ENCODE results near the gene KRTAP4-8.
"Not testable (repeated sequence)": the region's sequence is repeated elsewhere in the genome, so short reads cannot be mapped to it uniquely, and the experiment has no call there.

The KRTAP4-8 gene

DNA sequence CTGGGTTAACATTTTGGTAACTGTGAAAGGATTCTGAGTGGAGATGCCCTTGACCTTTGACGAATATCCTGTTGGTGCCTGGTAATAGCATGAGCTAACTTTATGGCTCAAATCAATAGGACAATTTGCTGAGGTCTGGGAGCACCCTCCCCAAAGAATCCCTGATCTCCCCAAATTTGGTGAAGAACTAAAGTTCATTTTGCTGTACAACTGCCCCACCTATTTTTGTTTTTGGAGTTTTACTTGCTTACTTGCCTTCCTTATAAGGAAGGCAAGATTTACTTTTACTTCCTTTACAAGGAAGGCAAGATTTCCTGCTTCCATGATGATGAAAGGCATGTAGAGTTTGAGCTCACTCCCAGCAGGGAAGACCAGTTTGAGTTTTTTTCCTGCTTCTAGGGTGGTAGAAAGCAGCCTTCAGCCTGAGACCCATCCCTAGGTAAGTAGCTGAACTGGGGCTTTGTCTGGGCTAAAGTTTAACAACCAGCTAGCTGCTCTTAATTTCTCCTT, 10.1 kb upstream of the KRTAP4-8 start:
- DNase-seq = no peak

DNA sequence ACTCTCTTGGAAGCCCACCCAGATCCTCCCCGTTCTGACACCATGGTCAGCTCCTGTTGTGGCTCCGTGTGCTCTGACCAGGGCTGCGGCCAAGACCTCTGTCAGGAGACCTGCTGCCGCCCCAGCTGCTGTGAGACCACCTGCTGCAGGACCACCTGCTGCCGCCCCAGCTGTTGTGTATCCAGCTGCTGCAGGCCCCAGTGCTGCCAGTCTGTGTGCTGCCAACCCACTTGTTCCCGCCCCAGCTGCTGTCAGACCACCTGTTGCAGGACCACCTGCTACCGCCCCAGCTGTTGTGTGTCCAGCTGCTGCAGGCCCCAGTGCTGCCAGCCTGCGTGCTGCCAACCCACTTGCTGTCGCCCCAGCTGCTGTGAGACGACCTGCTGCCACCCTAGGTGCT, 7.4 kb upstream of the KRTAP4-8 start, which contains the start of gene KRTAP4-9:
TSS of gene KRTAP4-9 (plus strand) at position 43 of the 400 bp plus-strand sequence. CDS start at position 43, 0 bp downstream.
- not testable (repeated sequence) for DNase-seq

DNA sequence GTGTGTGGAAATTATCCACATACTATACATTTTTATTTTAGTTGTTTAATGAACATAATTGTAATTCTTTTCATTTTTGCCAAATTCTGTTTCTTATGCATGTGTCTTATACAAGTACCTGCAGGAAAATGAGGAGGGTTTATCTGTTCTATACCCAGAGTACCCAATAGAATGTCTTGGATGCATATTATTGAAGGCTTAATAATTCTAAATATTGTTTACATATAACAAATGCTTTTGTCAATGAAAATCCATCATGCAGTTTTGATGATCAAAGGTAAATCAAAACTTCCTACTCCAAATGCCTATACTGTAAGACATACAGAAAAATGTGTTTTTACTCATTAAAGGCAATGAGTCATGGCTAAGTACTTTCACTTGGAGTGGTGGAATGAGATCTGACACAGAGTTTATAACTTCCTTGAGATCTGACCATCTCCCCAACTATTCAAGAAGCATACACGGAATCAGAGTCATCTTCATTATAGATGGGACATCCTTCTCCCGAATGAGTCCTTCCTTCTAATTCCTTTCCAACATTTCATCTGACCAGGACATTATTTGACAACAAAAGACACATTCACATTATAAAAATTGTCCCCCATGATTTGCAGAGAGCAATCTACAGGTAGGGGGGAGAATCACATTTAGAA, 6.6 kb upstream of the KRTAP4-8 start:
- DNase-seq = not testable (repeated sequence)

DNA sequence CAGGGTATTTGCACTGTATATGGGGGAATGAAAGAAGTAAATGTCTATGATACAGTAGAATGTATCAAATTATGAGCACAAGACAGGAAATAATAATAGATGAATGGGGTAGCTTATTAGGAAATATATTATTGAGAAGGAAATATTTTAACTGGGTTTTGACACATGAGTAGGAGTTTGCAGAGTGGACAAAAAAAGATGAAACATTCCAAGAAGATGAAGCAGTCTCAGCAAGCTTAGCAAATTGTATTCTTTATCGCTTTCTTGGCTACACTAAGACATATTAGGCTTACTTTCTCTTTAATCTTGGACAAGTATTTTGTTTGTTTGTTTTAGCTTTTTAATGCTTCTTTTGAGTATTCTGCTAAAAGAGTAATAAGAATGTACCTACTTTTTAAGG, 6.0 kb upstream of the KRTAP4-8 start:
- no peak for DNase-seq

DNA sequence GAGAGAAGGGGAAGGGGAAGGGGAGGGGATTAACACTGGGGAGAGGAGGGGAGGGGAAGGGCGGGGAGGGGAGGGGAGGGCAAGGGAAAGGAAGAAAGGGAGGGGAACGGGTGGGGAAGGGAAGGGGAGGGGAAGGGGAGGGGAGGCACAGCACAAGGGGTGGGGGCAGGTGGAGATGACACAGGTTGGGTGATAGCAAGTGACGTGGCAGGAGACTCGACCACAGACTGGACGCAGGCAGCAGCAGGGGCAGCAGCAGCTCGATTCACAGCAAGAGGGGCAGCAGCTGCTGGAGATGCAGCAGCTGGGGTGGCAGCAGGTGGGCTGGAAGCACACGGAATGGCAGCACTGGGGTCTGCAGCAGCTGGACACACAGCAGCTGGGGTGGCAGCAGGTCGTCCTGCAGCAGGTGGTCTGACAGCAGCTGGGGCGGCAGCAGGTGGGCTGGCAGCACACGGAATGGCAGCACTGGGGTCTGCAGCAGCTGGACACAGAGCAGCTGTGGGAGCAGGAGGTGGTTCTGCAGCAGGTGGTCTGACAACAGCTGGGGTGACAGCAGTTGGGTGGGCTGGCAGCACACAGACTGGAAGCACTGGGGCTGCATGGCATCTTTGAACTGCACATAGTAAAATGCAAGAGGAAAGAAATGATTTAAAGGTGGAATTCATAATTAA, 3.8 kb upstream of the KRTAP4-8 start, which contains the start of gene KRTAP4-16:
TSS of gene KRTAP4-16 (minus strand) at position 624 of the 674 bp plus-strand sequence. CDS start at position 624, 0 bp downstream.
- no peak for DNase-seq

DNA sequence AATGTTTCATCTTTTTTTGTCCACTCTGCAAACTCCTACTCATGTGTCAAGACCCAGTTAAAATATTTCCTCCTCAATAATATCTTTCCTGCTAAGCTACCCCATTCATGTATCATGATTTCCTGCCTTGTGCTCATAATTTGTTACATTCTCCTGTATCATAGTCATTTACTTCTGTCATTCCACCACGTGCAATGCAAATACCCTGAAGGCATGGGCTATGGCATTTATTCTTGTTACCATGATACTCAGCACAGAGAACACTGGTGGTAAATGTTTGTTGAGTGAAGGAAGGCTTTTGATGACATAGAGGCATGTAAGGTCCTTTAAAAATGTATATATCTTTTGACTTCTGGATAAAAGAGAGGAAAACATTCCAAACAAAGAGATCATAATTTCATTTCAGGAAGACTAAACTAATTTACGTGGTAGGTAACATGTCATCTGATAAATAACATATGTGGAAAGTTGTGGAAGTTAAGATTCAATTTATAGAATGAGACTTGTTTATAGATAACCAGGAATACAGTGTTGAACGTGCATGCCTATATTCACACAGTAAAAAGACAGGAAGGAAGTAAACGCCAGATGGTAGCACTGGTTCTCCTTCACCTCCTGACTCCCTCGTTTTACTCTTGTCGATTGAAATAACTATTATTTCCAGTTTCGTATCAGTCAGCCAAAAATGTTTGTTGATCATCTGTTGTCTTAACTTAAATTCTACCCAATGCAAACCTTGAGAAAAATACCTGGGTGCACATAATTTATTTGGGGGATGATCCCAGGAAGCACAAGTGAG, 1.9 kb upstream of the KRTAP4-8 start:
- not testable (repeated sequence) for DNase-seq

DNA sequence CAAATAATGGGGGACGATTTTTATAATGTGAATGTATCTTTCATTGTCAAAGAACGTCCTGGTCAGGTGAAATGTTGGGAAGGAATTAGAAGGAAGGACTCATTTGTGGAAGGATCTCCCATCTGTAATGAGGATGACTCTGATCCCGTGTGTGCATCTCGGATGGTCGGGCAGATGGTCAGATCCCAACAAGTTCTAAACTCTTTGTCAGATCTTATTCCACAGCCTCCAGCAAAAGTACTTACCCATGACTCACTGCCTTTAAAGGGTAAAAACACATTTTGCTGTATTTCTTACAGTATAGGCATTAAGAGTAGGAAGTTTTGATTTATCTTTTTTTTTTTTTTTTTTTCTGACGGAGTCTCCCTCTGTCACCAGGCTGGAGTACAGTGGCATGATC, 539 bp upstream of the KRTAP4-8 start:
- DNase-seq = no peak

DNA sequence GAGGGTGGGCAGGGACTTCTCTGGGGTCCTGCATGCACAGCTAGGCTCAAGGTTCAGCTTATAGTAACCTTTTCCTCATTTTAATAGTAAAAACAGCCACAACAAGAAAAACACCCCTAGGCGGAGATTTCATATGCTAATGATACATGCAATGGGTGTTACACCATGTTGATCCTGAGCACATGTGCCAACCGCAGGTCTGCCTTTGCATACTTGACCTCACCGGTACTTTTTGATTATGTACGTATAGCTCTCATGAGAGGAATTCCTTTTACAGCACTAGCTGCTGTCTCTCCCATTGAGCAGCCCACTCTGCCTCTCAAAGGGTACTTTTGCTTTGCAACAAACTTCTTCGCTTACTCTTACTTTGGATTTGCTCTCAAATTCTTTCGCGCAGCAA, 1.9 kb downstream of the KRTAP4-8 start:
- DNase-seq = no peak

DNA sequence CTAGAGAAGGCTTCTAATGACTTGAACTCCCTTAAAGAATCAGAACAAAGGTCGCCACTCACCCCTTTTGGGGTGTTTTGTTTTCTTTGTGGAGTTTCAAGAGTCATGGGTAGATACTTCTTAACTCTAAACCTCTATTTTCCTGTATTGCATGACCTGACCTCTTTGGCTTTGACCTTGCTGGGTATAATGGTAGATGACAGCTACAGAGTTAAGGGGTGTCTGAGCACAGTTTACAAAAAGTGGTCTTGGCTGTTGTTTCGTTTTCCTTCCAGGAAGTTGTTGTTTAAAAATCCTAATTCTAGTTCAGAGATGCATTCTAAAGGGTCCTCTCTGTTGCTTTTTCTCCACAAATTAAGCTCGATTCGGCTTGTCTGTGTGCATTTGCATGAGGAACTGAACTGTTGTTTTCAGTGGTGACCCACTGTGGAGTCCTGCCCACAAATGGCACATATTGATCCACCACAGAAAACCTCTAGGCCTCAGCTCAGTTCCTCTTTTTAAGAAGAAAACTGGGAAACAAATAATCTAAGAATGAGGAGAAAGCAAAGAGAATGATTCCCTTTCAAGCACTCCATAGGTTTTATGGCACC, 9.1 kb downstream of the KRTAP4-8 start:
- not testable (repeated sequence) for DNase-seq

DNA sequence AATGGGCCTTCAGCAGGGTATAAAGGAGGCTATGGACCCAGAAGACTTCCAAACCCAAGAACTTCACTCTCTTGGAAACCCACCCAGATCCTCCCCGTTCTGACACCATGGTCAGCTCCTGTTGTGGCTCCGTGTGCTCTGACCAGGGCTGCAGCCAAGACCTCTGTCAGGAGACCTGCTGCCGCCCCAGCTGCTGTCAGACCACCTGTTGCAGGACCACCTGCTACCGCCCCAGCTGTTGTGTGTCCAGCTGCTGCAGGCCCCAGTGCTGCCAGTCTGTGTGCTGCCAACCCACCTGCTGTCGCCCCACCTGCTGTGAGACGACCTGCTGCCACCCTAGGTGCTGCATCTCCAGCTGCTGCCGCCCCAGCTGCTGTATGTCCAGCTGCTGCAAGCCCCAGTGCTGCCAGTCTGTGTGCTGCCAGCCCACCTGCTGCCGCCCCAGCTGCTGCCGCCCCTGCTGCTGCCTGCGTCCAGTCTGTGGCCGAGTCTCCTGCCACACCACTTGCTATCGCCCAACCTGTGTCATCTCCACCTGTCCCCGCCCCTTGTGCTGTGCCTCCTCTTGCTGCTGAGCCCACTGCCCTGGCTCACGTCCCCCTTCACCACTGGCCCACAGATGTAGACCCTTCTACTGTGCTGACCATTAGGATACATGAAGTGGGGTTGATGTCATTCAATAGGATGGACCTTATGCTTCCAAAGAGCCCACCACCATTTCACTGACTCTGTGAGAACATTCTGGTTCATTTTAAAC, 13.7 kb downstream of the KRTAP4-8 start, which contains the start of gene KRTAP4-7:
TSS of gene KRTAP4-7 (plus strand) at position 51 of the 757 bp plus-strand sequence. CDS start at position 108, 57 bp downstream.
- not testable (repeated sequence) for DNase-seq

DNA sequence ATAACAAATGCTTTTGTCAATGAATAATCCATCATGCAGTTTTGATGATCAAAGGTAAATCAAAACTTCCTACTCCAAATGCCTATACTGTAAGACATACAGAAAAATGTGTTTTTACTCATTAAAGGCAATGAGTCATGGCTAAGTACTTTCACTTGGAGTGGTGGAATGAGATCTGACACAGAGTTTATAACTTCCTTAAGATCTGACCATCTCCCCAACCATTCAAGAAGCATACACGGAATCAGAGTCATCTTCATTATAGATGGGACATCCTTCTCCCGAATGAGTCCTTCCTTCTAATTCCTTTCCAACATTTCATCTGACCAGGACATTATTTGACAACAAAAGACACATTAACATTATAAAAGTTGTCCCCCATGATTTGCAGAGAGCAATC, 14.5 kb downstream of the KRTAP4-8 start:
- not testable (repeated sequence) for DNase-seq

DNA sequence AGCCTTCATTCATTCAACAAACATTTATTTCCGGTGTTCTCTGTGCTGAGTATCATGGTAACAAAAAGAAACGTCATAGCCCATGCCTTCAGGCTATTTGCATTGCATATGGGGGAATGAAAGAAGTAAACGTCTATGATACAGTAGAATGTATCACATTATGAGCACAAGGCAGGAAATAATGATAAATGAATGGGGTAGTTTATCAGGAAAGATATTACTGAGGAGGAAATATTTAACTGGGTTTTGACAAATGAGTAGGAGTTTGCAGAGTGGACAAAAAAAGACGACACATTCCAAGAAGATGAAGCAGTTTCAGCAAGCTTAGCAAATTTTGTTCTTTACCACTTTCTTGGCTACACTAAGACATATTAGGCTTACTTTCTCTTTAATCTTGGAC, 15.3 kb downstream of the KRTAP4-8 start:
- no peak for DNase-seq

DNA sequence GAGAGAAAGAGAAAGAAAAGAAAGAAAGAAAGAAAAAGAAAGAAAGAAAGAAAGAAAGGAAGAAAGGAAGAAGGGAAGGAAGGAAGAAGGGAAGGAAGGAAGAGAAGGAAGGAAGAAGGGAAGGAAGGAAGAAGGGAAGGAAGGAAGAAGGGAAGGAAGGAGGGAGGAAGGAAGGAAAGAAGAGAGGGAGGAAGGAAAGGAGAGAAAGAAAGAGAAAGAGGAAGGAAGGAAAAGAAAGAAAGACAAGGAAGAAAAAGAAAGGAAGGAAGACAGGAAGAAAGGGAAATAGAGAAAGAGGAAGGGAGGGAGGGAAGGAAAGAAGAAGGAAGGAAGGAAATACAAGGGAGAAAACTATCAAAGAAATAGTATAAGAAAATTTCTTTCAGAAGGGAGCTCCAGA, 21.2 kb downstream of the KRTAP4-8 start:
- DNase-seq = no peak

DNA sequence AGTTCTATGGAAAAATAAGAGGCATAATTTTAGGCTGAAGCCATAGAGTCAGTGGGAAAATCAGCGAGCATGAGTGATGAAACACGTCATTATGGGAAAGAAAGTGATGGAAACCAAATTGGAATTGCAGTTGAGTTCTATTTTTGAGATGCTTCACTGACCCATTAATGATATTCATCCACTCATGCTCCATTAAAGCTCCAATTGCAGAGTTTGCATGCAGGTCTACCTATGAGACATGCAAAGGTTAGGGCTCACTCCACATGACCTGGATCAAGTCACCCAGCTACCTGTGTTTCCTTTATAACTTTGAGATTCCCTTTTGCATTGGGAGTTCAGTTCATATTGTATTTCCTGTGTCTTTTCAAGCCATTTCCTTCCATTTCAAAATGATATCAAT, 24.3 kb downstream of the KRTAP4-8 start:
- DNase-seq = no peak

DNA sequence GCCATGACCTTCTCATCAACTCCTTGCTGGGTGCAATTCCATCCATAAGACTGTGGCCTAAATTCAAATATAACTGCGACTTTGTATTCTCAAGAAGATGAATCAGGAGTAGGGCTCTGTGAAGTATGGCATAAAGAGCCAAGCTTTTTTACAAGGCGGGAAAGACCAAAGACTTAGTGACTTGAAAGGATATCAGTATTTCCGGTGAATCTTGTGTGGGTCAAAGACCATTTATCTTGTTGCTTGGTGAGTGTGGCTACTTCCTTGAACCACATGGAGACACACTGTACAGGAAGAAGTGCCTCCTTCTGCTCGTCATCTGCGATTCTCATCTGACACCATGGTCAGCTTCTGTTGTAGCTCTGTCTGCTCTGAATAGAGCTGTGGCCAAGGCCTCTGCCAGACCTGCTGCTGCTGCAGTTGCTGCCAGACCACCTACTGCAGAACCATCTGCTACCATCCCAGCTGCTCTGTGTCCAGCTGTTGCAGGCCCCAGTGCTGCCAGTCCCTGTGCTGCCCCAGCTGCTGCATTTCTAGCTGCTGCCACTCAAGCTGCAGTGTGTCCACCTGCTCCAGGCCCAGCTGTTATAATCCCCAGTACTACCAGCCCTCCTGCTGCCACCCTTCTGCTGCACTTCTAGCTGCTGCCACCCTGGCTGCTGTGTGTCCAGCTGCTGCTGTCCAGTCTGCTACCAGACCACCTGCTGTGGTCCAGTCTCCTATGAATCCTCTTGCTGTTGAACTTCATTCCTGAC, 26.2 kb downstream of the KRTAP4-8 start:
- no peak for DNase-seq

DNA sequence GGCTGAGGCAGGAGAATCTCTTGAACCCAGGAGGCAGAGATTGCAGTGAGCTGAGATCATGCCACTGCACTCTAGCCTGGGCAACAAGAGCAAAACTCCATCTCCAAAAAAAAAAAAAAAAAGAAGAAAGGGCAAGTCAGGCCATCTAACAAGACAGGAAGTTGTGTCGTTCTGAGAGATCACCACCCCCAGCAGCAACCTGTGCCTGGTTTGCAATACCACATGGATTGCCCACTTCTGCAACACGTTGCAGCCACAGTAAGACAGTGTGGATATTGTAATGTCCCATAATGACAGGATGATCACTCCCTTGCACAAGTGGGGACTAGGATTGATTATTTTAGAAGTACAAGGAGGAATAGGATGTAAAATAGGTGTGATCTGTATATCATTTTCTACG, 28.9 kb downstream of the KRTAP4-8 start:
- no peak for DNase-seq

DNA sequence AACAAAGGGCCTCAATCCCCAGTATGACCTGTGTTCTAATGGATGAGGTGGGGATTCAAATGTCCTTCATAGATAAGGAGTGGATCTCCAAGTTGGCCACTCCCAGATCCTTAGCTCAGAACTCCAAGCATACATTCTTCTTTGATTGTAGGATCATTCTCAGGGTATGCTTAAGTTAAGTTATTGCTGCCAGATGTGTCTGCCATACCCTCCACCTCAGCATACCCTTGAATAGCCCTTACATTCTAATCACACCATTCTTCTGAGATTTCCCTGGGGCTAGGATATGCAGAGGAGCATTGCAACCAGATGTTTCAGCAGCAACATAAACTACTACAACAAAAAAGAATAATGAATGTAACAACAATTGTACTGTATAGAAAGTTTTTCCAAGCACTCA, 30.7 kb downstream of the KRTAP4-8 start:
- DNase-seq = no peak

DNA sequence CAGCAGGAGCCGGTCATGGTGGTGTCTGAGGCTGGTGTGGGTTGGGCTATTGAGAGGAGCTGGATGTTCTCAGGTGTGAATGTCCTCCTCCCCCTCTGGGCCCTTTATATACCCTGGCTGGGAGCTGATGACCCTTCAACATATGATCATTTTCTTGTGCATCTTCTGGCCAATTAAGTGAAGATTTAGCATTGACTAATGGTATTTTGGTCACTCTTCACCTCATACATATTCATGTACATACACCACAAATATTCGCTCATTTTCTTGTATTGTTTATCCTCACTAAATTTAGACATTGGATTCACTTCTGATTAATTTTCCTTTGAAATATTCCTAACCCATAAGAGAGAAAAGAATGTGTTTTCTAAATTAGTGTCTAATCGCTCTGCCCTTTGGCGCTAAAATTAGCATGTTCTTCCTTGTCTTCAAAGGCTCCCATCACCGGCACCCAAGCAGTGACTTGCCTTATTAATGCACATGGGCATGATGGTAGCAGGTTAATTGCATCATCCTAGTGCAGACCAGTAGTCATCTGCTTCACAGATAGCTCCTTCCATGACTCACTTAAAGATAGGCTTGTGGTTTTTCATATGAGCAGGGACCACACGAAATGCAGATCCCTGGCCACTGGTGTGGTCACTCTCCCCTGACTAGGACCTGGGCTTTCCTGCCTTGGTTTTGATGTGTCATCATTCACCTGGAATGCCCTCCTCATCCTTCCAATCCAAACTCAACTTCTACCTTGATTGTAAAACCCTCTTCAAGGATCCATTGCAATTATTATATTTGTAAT, 31.9 kb downstream of the KRTAP4-8 start, which contains the start of gene KRTAP2-4:
TSS of gene KRTAP2-4 (minus strand) at position 51 of the 796 bp plus-strand sequence. CDS start at position 17, 34 bp downstream.
- DNase-seq = no peak

DNA sequence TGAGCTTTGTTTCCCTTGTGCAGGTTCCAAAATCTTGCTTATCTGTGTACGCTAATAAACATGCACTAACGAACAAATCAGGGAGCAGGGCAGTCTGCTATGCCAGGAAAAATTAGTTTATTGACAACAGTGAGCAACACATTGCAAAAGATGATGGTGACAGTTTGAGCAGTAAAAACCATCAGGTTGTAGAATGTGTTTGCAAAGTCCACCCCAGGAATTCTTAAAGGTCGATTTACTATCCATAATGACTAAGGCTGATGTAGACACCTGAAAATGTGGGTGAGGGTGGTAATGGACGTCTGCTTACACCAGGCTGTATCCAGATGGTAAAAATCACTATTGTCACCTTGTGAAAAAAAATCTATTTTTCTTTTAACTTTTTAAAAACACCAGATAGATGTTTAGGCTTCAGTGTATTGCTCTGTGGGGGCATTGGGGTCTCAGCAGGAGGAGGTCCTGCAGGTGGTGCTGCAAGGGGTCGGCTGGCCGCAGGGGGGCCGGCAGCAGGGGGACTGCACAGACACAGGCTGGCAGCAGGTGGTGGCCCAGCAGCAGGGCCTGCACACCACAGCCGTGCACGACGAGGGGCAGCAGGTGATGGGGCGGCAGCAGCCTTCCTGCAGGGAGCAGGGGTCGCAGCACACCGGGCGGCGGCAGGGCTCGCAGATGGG, 32.8 kb downstream of the KRTAP4-8 start:
- DNase-seq = not testable (repeated sequence)

DNA sequence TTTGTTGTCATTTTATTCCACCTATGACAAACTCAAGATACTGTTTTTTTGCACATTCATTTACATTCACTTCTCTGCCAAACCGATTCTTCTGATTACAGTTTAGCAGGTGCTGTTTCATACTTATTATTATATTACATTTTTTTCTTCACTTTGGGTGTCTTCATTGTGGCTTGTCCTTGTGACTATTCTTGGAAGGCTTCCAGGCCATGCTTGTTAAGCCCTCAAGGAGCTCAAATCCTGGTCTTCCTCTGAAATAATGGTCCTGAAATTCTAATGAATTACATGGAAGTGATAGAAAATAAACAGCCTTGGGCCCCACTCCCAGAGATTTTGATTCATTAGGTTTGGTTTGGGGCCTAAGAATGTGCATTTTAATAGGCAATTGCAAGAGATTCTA, 33.6 kb downstream of the KRTAP4-8 start:
- no peak for DNase-seq

All from 8988T (cell line).